ENCODE measurements around the gene PI4K2A.

GRCh38 chr10:97669571-97669970, 29.1 kb downstream of the PI4K2A start:
- no peak for TF ChIP-seq CTCF (IDR thresholded peaks at IDR 0.05)
- no peak for TF ChIP-seq EZH2phosphoT487 (IDR thresholded peaks at IDR 0.05)
- no peak for TF ChIP-seq EZH2 (IDR thresholded peaks at IDR 0.05)

Data from neural progenitor cell (in vitro differentiated cells).